Aorta (tissue), 5 donors: ENCODE results near the gene EDEM2. TPM values are rescaled to one million over a fixed set of nuclear protein-coding genes. Genes with fewer than 3 reads are reported as not detected.
"Not testable (repeated sequence)": the region's sequence is repeated elsewhere in the genome, so short reads cannot be mapped to it uniquely, and the experiment has no call there.

Experiments
- ATAC-seq: fragments of 200-7000 bp; cut with Tn5 transposase; one replicate; pipeline ENCODE4 v1.9.1; 2022; ENCODE audit warnings: moderate library complexity; ENCODE audit not compliant: low FRiP score
- DNase-seq, 2 donors: peaks; one replicate each; pipeline ENCODE4 v3.0.0-alpha.2; 2020
- H3K27ac ChIP-seq, 2 donors: one replicate each; pipeline ENCODE4 v1.5.1; 2013; ENCODE audit warnings: low read length in 2 of 2, mild to moderate bottlenecking in 2 of 2, moderate library complexity in 2 of 2, control low read depth in 1 of 2, inconsistent platforms in 1 of 2, low read depth in 1 of 2
- H3K27me3 ChIP-seq, 2 donors: one replicate each; pipeline ENCODE4 v1.6.1; 2013; ENCODE audit warnings: control low read depth in 1 of 2, low read length in 1 of 2, mild to moderate bottlenecking in 1 of 2, moderate library complexity in 1 of 2; ENCODE audit not compliant: insufficient read depth in 2 of 2, control insufficient read depth in 1 of 2
- H3K36me3 ChIP-seq, 2 donors: one replicate each; pipeline ENCODE4 v1.6.1; 2013; ENCODE audit warnings: control low read depth in 1 of 2, low read length in 1 of 2, mild to moderate bottlenecking in 1 of 2; ENCODE audit not compliant: insufficient read depth in 2 of 2, control insufficient read depth in 1 of 2
- H3K4me1 ChIP-seq, 2 donors: one replicate each; pipeline ENCODE4 v1.6.1; 2013; ENCODE audit warnings: low read length in 2 of 2, control low read depth in 1 of 2, mild to moderate bottlenecking in 1 of 2, moderate library complexity in 1 of 2; ENCODE audit not compliant: insufficient read depth in 2 of 2, control insufficient read depth in 1 of 2
- H3K4me3 ChIP-seq, 2 donors: one replicate each; pipeline ENCODE4 v1.5.1; 2013; ENCODE audit warnings: low read length in 2 of 2, control low read depth in 1 of 2, mild to moderate bottlenecking in 1 of 2
- H3K9me3 ChIP-seq: one replicate; pipeline ENCODE4 v1.6.1; 2013; ENCODE audit warnings: mild to moderate bottlenecking, low read length; ENCODE audit not compliant: control insufficient read depth
- WGBS, 2 donors: extraction: QIAGEN DNeasy Blood & Tissue Kit; methylation state at CpG; one replicate each; pipeline ENCODE4 v1.1.7; 2013; 5-methylcytosine and 5-hydroxymethylcytosine counted together
- intact Hi-C, 2 donors: fragments of 100-400 bp; cut with DNase I; formaldehyde crosslinking; loops; one replicate each; pipeline versions ENCODE4 v1.14.2 to v1.15.0; 2022
- polyA plus RNA-seq, 2 donors: library from polyadenylated mRNA; stranded (reverse); fragments of 200-250 nt; gene quantifications; one replicate each; pipeline ENCODE4 v1.2.3, GENCODE V29; 2013
- total RNA-seq, 2 donors: library from RNA; stranded (reverse); fragmentation: NEBNext Ultra II Directional; extraction: Animal tissue kit (Norgen Biotek cat#: 25700); gene quantifications; one replicate each; pipeline ENCODE4 v1.2.1, GENCODE V29; 2021
- donor health status: healthy with polysubstance abuse.
- donor health status: Bipolar disorder and iron deficiency.
- donor health status: DM: no; HTN: no; CAD: no.
- donor health status: DM: no; HTN: no; CAD: no.
- donor health status: DM: yes; HTN: yes; CAD: no.

Gene EDEM2
- total and polyA plus RNA-seq, 4 donors, result 11.0 to 32.1 (median 22.5) TPM

DNA sequence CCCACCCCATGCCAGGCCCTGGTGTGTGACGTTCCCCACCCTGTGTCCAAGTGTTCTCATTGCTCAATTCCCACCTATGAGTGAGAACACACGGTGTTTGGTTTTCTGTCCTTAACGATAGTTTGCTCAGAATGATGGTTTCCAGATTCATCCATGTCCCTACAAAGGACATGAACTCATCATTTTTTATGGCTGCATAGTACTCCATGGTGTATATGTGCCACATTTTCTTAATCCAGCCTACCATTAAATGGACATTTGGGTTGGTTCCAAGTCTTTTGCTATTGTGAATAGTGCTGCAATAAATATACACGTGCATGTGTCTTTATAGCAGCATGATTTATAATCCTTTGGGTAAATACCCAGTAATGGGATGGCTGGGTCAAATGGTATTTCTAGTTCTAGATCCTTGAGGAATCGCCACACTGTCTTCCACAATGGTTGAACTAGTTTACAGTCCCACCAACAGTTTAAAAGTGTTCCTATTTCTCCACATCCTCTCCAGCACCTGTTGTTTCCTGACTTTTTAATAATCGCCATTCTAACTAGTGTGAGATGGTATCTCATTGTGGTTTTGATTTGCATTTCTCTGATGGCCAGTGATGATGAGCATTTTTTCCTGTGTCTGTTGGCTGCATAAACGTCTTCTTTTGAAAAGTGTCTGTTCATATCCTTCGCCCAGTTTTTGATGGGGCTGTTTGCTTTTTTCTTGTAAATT, 75.5 kb downstream of the EDEM2 start:
- H3K4me3 ChIP-seq, H3K9me3 ChIP-seq, H3K27me3 ChIP-seq, H3K36me3 ChIP-seq, H3K4me1 ChIP-seq, intact Hi-C loops, H3K27ac ChIP-seq, ATAC-seq, DNase-seq: not testable (repeated sequence)
- 91 to 94% methylated on average over 7 of the region's 8 CpGs for WGBS, 2 donors

GRCh38 chr20:35066194-35066593, 80.9 kb downstream of the EDEM2 start:
- DNase-seq (no peak), ATAC-seq (no peak)
- peaks cover 0 to 2% of the 10 kb centered on the region in 2 donors for H3K36me3 ChIP-seq
- 92 to 94% methylated on average over 6 of the region's 6 CpGs for WGBS, 2 donors
- no peak overlapping the region for H3K27ac ChIP-seq
- intact Hi-C loops, result no loop called here
- peaks cover 0 to 6% of the 10 kb centered on the region in 2 donors for H3K4me1 ChIP-seq
- no peaks in the 10 kb centered on the region for H3K27me3 ChIP-seq
- no peaks in the 10 kb centered on the region for H3K9me3 ChIP-seq
- no peak overlapping the region for H3K4me3 ChIP-seq

Other genes with a start within 250 kb of the EDEM2 start
- gene GSS, start 191.5 kb downstream of the EDEM2 start, total RNA-seq, result 10 to 100 TPM; 22.9 to 24.3 TPM
- gene GSS, start 191.5 kb downstream of the EDEM2 start, polyA plus RNA-seq, result 10 to 100 TPM; 12.9 to 31.5 TPM
- gene MYH7B, start 191.5 kb downstream of the EDEM2 start, total RNA-seq, result under 1 TPM; 0.57 to 0.88 TPM
- 1 to 10 TPM in 1 of 2 donors, under 1 TPM in 1; 0.13 to 4.6 TPM for gene MYH7B, start 191.5 kb downstream of the EDEM2 start, polyA plus RNA-seq
- 10 to 100 TPM; 53.4 to 58.3 TPM for gene TRPC4AP, start 54.5 kb downstream of the EDEM2 start, total RNA-seq
- gene TRPC4AP, start 54.5 kb downstream of the EDEM2 start, polyA plus RNA-seq, result 10 to 100 TPM; 18.8 to 56.2 TPM
- gene PROCR, start 24.7 kb upstream of the EDEM2 start, total RNA-seq, result 100 to 1,000 TPM in 1 of 2 donors, 10 to 100 TPM in 1; 75.9 to 128 TPM
- 10 to 100 TPM; 45.0 to 80.5 TPM for gene PROCR, start 24.7 kb upstream of the EDEM2 start, polyA plus RNA-seq
- 1 to 10 TPM in 1 of 2 donors, under 1 TPM in 1; 0.52 to 1.2 TPM for gene MMP24, start 79.4 kb upstream of the EDEM2 start, total RNA-seq
- gene MMP24, start 79.4 kb upstream of the EDEM2 start, polyA plus RNA-seq, result under 1 TPM; 0.20 to 0.63 TPM
- gene MMP24OS, start 130.8 kb upstream of the EDEM2 start, total RNA-seq, result 10 to 100 TPM; 58.6 to 79.2 TPM
- 10 to 100 TPM; 50.8 to 61.4 TPM for gene MMP24OS, start 130.8 kb upstream of the EDEM2 start, polyA plus RNA-seq
- gene EIF6, start 137.4 kb upstream of the EDEM2 start, total RNA-seq, result 10 to 100 TPM; 61.0 to 77.7 TPM
- gene EIF6, start 137.4 kb upstream of the EDEM2 start, polyA plus RNA-seq, result 100 to 1,000 TPM in 1 of 2 donors, 10 to 100 TPM in 1; 78.1 to 147 TPM
- not detected for gene FAM83C, start 145.1 kb upstream of the EDEM2 start, total RNA-seq
- gene FAM83C, start 145.1 kb upstream of the EDEM2 start, polyA plus RNA-seq, result not detected